Ovary (tissue), 9 donors: ENCODE data around the gene ZNF280D. TPM values are rescaled to one million over a fixed set of nuclear protein-coding genes. Genes with fewer than 3 reads are reported as not detected.
"Not testable (repeated sequence)": the region's sequence is repeated elsewhere in the genome, so short reads cannot be mapped to it uniquely, and the experiment has no call there.

Source experiments
- DNase-seq, 5 donors: peaks; one replicate each; pipeline ENCODE4 v3.0.0-alpha.2; 2019 to 2020
- H3K27ac ChIP-seq, 2 donors: fragments of 200-600 bp; one replicate each; pipeline versions ENCODE4 v1.5.1 to v1.8.0; 2019 to 2022
- H3K27me3 ChIP-seq: fragments of 200-600 bp; one replicate; pipeline ENCODE4 v1.8.0; 2022
- H3K36me3 ChIP-seq: fragments of 200-600 bp; sonication (generic); one replicate; pipeline ENCODE4 v1.5.1; 2019
- H3K4me1 ChIP-seq: one replicate; pipeline ENCODE4 v1.8.1; 2013; ENCODE audit warnings: mild to moderate bottlenecking, moderate library complexity; ENCODE audit not compliant: insufficient read depth
- H3K4me3 ChIP-seq: fragments of 200-600 bp; sonication (generic); one replicate; pipeline ENCODE4 v1.5.1; 2017
- H3K9me3 ChIP-seq, 2 donors: fragments of 200-600 bp in 1 of 2; sonication (generic) in 1 of 2; one replicate each; pipeline versions ENCODE4 v1.5.1 to v1.8.1; 2013 to 2019; ENCODE audit warnings: mild to moderate bottlenecking in 1 of 2, moderate library complexity in 1 of 2
- CTCF ChIP-seq, 3 donors: fragments of 450-650 bp in 2 of 3; fragments of 200-600 bp in 1 of 3; IDR thresholded peaks; one replicate each; pipeline versions ENCODE4 v1.5.1 to v1.8.0; 2016 to 2022; ENCODE audit warnings: antibody characterized with exemption in 3 of 3, mild to moderate bottlenecking in 1 of 3
- EP300 ChIP-seq: sonication (generic); formaldehyde crosslinking; IDR thresholded peaks from one replicate; pipeline ENCODE4 v1.6.1; 2017; ENCODE audit warnings: antibody characterized with exemption
- POLR2A ChIP-seq: fragments of 450-650 bp; IDR thresholded peaks from one replicate; pipeline ENCODE4 v1.6.1; 2017; ENCODE audit warnings: antibody characterized with exemption, mild to moderate bottlenecking, moderate library complexity
- WGBS, 3 donors: extraction: QIAGEN DNeasy Blood & Tissue Kit in 1 of 3; methylation state at CpG; one replicate each; pipeline versions ENCODE4 v1.1.5 to v1.1.7; 2013 to 2017; 5-methylcytosine and 5-hydroxymethylcytosine counted together
- intact Hi-C, 4 donors: fragments of 100-400 bp; cut with DNase I; formaldehyde crosslinking; loops; one replicate each; pipeline versions ENCODE4 v1.11.0 to v1.15.1; 2022 to 2023
- polyA plus RNA-seq, 2 donors: library from polyadenylated mRNA; stranded (reverse); fragments of 200-250 nt in 1 of 2; fragments of 350-450 nt in 1 of 2; fragmentation: Illumina TruSeq in 1 of 2; extraction: RNeasy Lipid Tissue Mini Kit (QIAGEN cat#74804) in 1 of 2; gene quantifications; one replicate each; pipeline ENCODE4 v1.2.3, GENCODE V29; 2013 to 2014
- total RNA-seq, 7 donors: library from RNA; depleted of rRNA in 2 of 7; stranded (reverse); fragments of >200 nt in 2 of 7; fragmentation: NEBNext Ultra II Directional in 3 of 7; extraction: Animal tissue kit (Norgen Biotek cat#: 25700) in 3 of 7; gene quantifications; one replicate each; pipeline versions ENCODE4 v1.1.0 to v1.2.4, GENCODE V29; 2016 to 2023
- donor health status: DM: no; HTN: no; CAD: no; lungs with moderate emphysema.
- donor health status: DM: no; HTN: no; CAD: no.
- donor health status: Bipolar disorder and iron deficiency.
- donor health status: DM: yes; HTN: yes; CAD: no.
- donor health status: DM: no; HTN: no; CAD: no.
- donor health status: DM: yes; HTN: yes; CAD: no.

ZNF280D gene
- total and polyA plus RNA-seq, 9 donors: 27.3 to 66.0 (median 50.4) TPM

GRCh38 chr15:56719021-56719612 is 14.2 kb downstream of the ZNF280D start:
- no peaks in the 10 kb centered on the region for H3K9me3 ChIP-seq
- no peaks in the 10 kb centered on the region for H3K36me3 ChIP-seq
- WGBS, 3 donors: 92 to 94% (median 94%) methylated on average over 4 of the region's 4 CpGs
- H3K27me3 ChIP-seq: no peaks in the 10 kb centered on the region
- TF ChIP-seq POLR2A: no peak
- TF ChIP-seq CTCF (IDR thresholded peaks at IDR 0.05): no peak
- no peak overlapping the region for H3K4me3 ChIP-seq
- no peak overlapping the region for H3K27ac ChIP-seq
- intact Hi-C loops: no loop called here
- no peak for DNase-seq
- peaks cover 5% of the 10 kb centered on the region for H3K4me1 ChIP-seq

GRCh38 chr15:56718560-56718959 is 14.7 kb downstream of the ZNF280D start:
- intact Hi-C loops: no loop called here
- Histone ChIP-seq H3K36me3 (no peaks in the 10 kb centered on the region), H3K27me3 (no peaks in the 10 kb centered on the region), H3K4me1 (peaks cover 3% of the 10 kb centered on the region), H3K9me3 (no peaks in the 10 kb centered on the region), H3K4me3 (no peak overlapping the region), H3K27ac (no peak overlapping the region)
- TF ChIP-seq POLR2A (no peak), CTCF (IDR thresholded peaks at IDR 0.05) (no peak), EP300 (no peak)
- DNase-seq: no peak
- 89 to 90% (median 89%) methylated on average over 1 of the region's 1 CpG for WGBS, 3 donors

GRCh38 chr15:56716334-56716733 is 17.0 kb downstream of the ZNF280D start:
- H3K36me3 ChIP-seq: no peaks in the 10 kb centered on the region
- intact Hi-C loops: no loop called here
- H3K4me3 ChIP-seq: no peak overlapping the region
- no peak for TF ChIP-seq EP300
- TF ChIP-seq CTCF (IDR thresholded peaks at IDR 0.05): no peak
- no peak for TF ChIP-seq POLR2A
- no peaks in the 10 kb centered on the region for H3K27me3 ChIP-seq
- H3K27ac ChIP-seq: no peak overlapping the region
- no peaks in the 10 kb centered on the region for H3K9me3 ChIP-seq
- no peak for DNase-seq
- peaks cover 6% of the 10 kb centered on the region for H3K4me1 ChIP-seq

GRCh38 chr15:56715220-56715619 is 18.1 kb downstream of the ZNF280D start:
- H3K27ac ChIP-seq: no peak overlapping the region
- no peak overlapping the region for H3K4me3 ChIP-seq
- no peaks in the 10 kb centered on the region for H3K27me3 ChIP-seq
- H3K4me1 ChIP-seq: peaks cover 4% of the 10 kb centered on the region
- DNase-seq: no peak
- intact Hi-C loops: no loop called here
- H3K9me3 ChIP-seq: no peaks in the 10 kb centered on the region
- H3K36me3 ChIP-seq: no peaks in the 10 kb centered on the region
- TF ChIP-seq EP300 (no peak), CTCF (IDR thresholded peaks at IDR 0.05) (no peak), POLR2A (no peak)

- H3K4me1 ChIP-seq, H3K36me3 ChIP-seq, H3K9me3 ChIP-seq, intact Hi-C loops, H3K4me3 ChIP-seq, H3K27me3 ChIP-seq, H3K27ac ChIP-seq, DNase-seq: not testable (repeated sequence)
- WGBS, 3 donors: 89 to 98% (median 94%) methylated on average over 5 of the region's 5 CpGs
Measured at GRCh38 chr15:56709502-56709901, 23.8 kb downstream of the ZNF280D start.
